HL-60/S4 treated with phorbol 12-myristate 13-acetate at 8.2 ng/mL for 4 days and 3 days (cell line): Measurements from ENCODE around the gene RPS6KC1.
"Not testable (repeated sequence)": the region's sequence is repeated elsewhere in the genome, so short reads cannot be mapped to it uniquely, and the experiment has no call there.

ENCODE experiments used
- in situ Hi-C: fragments of 300-500 bp; cut with MboI; formaldehyde crosslinking; loops from 2 replicates; pipeline ENCODE4 v1.15.0; 2022; ENCODE audit warnings: low sequenced_read_pairs

The RPS6KC1 gene

GRCh38 chr1:213054733-213055591, 3.9 kb downstream of the RPS6KC1 start:
- in situ Hi-C loops = no loop called here

GRCh38 chr1:213055767-213056166, 4.7 kb downstream of the RPS6KC1 start:
- in situ Hi-C loops = no loop called here

DNA sequence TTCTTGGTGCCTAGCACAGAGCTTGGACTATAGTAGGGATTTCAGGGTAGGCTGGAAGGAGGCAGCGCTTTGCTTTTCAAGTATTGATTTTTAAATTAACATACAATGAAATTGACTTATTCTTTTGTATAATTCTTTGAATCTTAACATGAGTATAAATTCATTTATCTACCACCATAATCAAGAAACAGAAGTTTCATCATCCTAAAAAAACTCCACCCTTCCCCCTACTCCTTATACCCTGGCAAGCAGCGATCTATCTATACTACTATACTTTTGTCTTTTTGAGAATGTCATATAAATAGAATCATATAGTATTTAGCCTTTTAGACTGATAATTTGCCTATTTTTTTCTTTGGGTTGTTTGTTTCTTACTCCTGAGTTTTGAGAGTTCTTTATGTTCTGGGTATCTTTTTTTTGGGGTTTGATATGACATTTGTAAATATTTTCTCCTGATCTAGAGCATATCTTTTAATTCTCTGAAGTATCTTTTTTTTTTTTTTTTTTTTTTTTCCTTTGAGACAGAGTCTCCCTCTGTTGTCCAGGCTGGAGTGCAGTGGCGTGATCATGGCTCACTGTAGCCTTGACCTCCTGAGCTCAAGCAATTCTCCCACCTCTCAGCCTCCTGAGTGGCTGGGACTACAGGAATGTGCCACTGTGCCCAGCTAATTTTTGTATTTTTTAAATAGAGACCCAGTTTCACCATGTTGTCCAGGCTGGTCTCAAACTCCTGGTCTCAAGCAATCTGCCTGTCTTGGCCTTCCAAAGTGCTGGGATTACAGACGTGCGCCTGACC, 6.4 kb downstream of the RPS6KC1 start:
- in situ Hi-C loops = no loop called here

DNA sequence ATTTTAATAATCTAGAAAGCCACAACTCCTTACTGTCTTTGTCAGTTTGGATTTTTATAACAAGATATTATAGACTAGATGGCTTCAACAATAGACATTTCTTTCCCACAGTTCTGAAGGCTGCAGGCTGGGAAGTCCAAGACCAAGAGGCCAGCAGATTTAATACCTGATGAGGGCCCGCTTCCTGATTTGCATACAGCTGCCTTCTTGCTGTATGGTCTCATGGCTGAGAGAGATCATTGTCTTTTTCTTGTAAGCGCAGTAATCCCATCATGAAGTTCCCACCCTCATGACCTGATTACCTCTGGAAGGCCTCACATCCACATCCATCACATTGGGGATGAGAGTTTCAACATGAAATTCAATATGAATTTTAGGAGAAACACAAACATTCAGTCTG, 9.8 kb downstream of the RPS6KC1 start:
- in situ Hi-C loops = no loop called here

- in situ Hi-C loops = no loop called here
Measured at GRCh38 chr1:213061263-213061662, 10.2 kb downstream of the RPS6KC1 start.

DNA sequence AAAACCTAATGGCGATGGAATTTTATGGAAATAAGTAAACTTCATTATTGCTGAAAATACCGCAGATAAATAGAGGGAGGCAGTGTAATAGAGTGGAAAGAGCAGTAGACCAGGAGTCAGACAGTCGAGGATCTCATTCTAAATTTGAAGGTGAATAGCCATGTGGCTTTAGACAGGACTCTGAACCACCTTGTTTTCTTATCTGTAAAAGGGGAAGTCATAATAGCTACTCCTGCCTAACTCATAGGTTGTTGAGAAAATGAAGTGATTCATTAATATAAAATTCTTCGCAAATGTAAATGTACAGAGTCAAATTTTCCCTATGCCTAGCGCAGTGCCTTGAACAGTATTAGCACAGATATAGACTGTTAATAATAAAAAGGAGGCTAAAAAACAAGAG, 14.8 kb downstream of the RPS6KC1 start:
- in situ Hi-C loops = no loop called here

DNA sequence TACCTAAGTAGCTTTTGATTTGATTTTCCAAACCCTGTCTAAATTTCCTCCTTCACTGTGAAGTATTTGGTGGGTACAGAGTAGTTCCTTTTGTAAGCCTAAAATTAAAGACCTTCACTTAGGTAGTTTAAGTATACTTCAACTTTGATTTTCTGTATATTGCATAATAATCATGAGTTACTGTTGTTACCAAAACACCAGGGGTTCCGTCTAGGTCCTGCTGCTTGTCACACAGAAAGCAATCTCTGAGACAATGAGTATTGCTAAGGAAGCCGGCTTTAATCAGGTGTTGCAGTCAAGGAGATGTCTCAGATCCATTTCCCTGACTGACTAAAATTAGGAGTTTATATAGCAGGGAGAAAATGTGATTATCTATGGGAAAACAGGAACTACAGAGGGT, 15.3 kb downstream of the RPS6KC1 start:
- in situ Hi-C loops = no loop called here

DNA sequence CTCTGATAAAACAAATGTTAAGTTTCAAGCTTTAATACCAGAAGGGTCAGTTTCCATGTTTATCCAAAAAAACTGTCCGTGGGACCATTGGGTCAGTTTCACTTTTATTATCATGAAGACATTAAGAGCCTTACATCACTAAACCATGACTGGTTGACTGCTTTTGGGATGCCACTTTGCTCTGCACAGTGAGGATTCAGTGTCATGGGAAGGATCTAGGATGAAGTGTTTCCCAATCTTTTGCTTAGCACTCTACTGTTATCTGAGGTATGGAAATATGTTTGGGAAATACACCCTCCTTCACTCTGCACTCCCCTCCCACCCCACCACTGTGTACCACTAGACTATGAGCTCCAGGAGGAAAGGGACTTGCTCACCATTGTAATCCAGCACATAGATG, 16.3 kb downstream of the RPS6KC1 start:
- in situ Hi-C loops = no loop called here

- in situ Hi-C loops = no loop called here
Measured at GRCh38 chr1:213070406-213070805, 19.4 kb downstream of the RPS6KC1 start.

DNA sequence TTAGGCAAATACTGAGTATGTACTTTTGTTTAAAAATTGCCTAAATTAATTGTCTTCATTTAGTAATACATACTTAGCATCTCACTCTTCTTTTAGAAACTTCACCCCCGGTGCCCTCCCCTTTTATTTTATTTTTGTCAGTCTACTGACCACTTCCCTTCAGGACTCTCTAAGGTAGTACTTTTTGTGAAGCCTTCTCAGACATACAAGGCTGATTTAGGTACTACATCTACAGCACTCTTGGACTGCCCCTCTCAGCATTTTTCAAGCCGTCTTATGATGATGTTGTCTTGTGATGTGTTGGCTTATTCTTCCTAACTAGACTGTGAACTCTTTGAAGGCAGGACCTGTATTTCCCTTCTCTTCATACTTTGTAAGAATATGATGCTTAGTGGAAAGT, 24.7 kb downstream of the RPS6KC1 start:
- in situ Hi-C loops = no loop called here

GRCh38 chr1:213082420-213083111, 31.5 kb downstream of the RPS6KC1 start:
- in situ Hi-C loops = no loop called here

DNA sequence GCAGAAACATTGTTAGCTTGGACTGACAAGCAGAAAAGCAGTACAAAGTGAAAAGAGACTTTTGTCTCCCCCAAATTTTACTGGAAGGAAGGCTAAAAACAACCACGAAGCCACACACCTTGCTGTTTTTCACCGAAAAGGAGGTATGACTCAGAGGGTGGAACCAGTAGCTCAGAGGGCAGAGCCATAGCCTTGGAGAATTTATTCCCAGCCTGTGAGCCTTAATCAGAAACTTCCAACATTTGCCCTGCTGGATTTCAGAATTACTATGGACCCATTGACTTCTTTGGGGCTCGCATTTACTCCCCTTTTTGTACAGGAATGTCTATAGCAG, 32.0 kb downstream of the RPS6KC1 start:
- in situ Hi-C loops = no loop called here

GRCh38 chr1:213087911-213088310, 36.9 kb downstream of the RPS6KC1 start:
- in situ Hi-C loops = no loop called here

DNA sequence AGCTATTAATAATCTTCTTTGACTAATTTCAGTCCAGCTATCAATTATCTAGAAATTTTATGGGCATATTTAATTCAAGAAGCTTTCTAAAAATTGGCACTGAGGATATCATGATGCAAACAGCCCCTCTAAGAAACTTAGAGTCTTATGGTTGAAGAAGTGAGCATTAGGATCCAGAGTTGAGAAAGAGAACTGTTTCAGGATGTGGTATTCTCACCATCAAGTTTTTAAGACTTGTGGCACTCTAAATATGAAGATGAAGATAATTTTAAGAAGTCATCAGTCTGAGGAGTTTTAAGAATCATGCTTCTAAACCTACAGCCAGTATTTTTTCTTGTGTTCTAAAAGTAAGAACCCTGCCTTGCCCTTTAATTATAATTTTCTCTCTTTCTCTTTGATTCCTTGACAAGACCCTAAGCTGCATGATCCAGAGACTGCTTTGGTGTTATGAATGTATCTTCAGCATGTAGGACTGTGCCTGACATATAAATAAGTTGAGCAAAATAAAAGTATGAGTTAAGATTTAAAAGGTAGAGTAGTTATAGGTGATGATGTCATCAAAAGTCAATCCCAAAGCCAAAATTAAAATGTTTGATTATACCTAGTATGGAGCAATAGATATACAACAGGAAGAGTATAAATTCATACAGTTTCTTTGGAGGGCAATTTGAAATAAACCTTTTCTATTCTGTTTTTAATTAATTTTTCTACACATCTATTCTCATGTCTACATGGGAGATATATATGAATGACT, 39.1 kb downstream of the RPS6KC1 start:
- in situ Hi-C loops = no loop called here

DNA sequence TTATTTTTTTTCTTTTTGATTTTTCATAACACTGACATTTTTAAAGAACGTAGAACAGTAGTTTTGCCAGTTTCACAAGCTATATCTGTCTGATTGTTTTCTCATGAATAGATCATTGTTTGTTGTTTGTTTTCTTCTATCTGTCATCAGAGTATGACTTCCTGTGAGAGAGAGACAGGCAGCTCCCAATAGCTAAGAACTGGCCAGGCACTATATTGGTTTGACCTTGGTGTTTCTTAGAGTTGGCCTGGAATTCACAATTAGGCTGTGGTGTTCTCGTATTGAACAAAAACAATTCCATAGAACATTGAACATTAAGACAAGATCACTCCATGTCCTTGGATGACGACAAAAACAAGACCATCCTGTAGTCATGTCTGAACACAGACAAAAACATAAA, 43.4 kb downstream of the RPS6KC1 start:
- in situ Hi-C loops = no loop called here

DNA sequence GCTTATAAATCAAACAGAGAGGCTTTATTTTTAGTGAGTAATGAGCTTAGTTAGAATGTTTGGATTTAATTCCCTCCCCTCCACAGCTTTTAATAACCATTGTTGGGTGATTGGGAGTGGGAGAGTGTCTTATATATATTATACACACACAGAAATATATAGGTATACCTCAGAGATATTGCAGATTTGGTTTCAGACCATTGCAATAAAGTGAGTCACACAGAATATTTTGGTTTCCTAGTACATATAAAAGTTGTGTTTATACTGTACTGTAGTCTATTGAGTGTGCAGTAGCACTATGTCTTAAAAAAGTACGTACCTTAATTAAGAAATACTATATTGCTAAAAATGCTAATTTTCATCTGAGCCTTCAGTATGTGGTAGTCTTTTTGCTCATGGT, 44.4 kb downstream of the RPS6KC1 start:
- in situ Hi-C loops = no loop called here

GRCh38 chr1:213099682-213100399, 48.8 kb downstream of the RPS6KC1 start:
- in situ Hi-C loops = no loop called here

- in situ Hi-C loops = not testable (repeated sequence)
Measured at GRCh38 chr1:213100565-213100964, 49.5 kb downstream of the RPS6KC1 start.

- in situ Hi-C loops = no loop called here
Measured at GRCh38 chr1:213103377-213104306, 52.6 kb downstream of the RPS6KC1 start.
